Astrocyte of the hippocampus (primary cell): ENCODE data around the gene TNNT2.
A peak's percentile ranks its signal among the peaks of the same experiment; 100 is the strongest.

ENCODE experiments used
- DNase-seq: peaks from one replicate; pipeline ENCODE4 v3.0.0; 2011; ENCODE audit warnings: low read depth, low spot score

The TNNT2 gene

DNA sequence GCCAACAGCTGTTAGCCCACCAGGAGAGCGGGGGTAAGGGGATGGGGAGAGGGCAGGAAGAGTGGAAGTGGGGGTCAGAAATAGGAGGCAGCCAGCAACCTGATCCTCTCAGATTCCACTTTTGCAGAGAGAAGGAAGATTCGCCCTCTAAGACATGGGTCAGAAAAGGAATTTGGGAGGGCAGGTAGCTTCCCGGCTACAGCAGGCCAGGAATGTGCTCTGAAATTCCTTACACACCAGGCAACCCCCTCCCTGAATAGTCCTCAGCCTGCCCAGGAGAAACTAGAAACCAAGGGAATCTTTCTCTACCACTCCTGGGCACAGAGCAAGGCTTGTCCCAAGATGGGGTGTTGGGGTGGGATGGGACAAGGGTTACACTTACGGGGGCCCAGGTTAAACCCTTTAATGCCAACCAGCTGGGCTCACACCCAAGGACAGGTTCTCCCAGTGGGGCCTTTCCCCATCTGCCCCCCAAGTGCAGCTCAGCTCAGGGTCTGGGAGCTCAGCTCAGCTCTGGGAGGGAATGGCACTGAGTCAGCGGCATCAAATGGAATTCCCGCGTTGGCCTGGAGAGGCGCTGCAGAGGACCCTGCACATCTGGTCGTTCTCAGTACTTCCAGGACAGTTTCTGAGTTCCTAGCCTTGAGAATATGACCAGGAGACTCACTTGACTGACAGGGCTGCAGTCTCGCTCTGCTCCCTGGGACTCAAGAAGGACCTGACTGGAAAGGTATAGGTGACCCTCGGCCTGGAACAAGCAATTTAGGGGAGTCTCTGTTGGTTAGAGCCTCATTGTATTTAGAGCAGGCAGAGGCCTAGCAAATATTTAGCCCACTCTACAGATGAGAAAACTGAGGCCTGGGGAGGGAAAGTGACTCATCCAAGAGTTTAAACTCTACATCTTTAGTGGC, 761 bp downstream of the TNNT2 start:
- DNase-seq = peak; percentile 49

- DNase-seq = no peak
Measured at GRCh38 chr1:201376107-201376463, 1.4 kb downstream of the TNNT2 start.

GRCh38 chr1:201375169-201375568, 2.3 kb downstream of the TNNT2 start:
- DNase-seq = no peak

DNA sequence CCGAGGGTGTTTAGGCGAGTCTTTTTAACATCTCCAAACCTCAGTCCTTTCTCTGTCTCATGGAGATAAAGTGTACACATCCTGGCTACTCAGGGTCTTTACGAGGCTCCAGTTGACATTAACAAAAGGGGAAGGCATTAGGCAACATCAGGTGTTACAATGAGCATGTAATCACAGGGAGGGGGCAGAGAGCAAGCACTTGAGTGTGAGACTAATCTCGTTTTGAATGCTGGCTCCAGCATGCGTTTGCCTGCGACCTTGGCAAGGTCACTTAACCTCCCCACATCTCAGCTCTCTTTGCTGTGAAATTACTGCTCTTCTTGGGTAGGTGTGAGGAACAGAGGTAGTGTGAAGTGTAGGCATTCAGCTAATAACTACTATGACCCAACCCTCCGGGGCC, 3.1 kb downstream of the TNNT2 start:
- no peak for DNase-seq

DNA sequence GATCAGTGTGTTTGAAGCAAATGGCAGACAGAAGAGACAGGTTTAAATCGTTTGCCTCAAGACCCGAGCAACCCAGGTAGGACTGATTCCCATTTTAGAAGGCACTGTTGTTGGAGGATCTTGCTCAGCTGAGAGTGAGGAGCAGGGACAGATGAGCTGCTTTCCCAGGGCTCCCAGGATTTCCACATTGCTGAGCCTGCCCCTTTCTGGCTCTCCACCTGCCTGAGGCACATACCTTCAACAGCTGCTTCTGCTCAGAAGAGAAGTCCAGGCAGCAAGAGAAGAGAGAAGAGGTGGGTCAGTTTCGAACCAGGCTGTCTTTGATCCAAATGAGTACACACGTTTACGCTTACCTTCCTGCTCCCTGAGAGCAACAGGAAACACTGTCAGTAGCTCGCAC, 5.7 kb downstream of the TNNT2 start:
- DNase-seq = no peak

GRCh38 chr1:201371276-201371675, 6.2 kb downstream of the TNNT2 start:
- DNase-seq = no peak

- no peak for DNase-seq
Measured at GRCh38 chr1:201370500-201370899, 7.0 kb downstream of the TNNT2 start.

GRCh38 chr1:201369209-201369608, 8.3 kb downstream of the TNNT2 start:
- DNase-seq = no peak

DNA sequence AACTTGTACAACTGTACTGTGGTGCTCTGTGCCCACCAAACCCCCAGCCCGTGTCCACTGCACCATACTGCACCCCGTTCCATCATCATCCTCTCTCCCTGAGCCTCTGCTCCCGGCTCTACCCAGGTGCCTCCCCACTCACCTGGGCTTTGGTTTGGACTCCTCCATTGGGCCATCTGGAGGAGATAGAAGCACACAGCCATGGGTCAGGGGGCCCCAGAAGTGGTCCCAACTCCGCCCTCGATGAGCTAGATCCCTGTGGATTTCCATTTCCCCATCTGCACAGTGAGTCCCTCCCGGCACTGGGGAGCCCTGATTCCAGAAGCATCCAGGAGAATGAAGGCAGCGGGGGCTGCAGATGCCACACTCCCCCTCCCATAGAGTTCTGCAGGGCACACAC, 10.8 kb downstream of the TNNT2 start:
- DNase-seq = no peak

- DNase-seq = no peak
Measured at GRCh38 chr1:201365251-201365650, 12.2 kb downstream of the TNNT2 start.

- DNase-seq = no peak
Measured at GRCh38 chr1:201364808-201365105, 12.7 kb downstream of the TNNT2 start.

DNA sequence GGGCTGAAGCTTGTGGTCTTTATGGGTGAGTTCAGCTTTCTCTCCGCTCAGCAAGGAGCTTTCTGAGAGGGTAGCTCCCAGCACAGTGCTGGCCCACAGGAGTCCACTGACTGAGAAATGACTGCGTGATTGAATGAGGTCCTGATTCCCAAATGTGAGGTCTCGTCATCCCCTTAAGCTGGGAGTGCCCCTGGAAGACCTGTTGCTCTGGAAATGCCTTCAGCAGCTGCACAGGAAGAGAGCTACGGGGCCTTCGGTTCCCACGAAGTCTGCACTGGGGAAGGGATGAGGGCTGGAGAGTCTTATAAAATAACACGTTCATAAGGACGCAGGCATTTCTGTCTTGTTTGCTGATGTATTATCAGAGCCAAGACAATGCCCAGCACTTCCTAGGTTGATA, 14.0 kb downstream of the TNNT2 start:
- DNase-seq = no peak

GRCh38 chr1:201362906-201363305, 14.6 kb downstream of the TNNT2 start:
- no peak for DNase-seq

DNA sequence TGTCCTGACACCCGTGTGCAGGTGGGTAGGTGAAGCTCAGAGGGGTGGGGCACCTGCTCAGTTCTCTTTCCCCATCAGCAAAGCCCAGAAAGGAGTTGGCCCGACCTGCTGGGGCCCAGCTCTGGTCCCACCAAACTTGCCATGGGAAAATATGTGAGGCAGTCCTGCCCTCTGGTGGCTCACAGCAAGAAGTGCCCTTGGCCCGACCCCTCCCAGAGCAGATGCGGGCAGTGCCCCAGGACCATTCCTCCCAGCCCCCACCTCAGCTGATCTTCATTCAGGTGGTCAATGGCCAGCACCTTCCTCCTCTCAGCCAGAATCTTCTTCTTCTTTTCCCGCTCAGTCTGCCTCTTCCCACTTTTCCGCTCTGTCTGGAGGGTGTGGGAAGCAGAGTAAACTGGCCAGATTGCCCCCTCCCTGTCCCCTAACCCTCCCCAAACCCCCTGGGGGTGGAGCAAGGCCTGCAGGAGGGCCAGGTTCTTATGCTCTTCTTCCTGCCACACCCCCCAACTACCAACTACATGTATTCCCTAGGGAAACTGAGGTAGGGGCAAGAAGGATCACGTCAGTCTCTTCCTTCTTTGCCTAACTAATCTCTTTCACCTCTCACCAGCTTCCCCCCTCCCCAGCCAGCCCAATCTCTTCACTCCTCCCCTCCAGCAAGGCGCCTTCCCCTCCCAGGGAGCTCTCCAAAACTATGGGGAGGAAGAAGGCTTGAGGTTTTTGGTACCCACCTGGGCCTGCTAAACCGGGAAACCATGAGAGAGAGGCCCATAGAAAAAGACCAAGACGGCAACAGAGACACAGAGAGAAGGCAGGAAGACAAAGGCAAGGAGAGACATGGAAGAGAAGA, 15.6 kb downstream of the TNNT2 start:
- DNase-seq = peak; percentile 67

GRCh38 chr1:201360901-201361651, 16.4 kb downstream of the TNNT2 start:
- DNase-seq = no peak

GRCh38 chr1:201360486-201360885, 17.0 kb downstream of the TNNT2 start:
- no peak for DNase-seq

GRCh38 chr1:201359873-201360210, 17.6 kb downstream of the TNNT2 start:
- no peak for DNase-seq

DNA sequence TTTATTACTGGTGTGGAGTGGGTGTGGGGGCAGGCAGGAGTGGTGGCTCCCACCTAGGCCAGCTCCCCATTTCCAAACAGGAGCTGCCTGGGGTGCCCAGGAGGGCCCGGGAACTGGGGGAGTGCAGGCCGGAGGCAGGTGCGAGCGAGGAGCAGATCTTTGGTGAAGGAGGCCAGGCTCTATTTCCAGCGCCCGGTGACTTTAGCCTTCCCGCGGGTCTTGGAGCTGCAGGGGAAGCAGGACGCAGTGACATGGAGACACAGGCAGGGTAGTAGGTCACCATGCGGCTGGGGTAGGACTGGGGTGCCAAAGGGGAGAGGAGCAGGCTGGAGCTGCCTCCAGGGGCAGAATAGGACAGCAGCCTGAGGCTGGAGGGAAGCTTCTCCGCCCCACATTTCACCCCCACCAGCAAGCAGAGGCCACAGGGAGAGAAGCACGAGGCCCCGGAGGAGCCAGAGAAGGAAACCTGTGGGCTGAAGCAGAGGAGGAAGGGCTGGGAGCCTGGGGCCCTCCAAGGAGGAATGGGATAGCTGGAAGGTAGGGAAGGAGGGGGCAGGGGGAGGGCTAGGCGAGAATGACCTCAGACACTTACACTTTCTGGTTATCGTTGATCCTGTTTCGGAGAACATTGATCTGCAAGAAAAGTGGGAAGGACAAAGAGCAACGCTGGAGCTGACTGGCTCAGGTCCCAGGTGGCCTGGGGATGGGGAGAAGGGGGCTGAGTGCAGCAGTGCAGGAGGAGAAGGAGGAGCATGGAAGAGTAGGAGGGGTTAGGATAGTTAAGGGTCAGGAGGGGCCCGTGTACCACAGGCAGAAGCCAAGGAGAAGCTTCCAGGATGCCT, 18.2 kb downstream of the TNNT2 start:
- DNase-seq = no peak

GRCh38 chr1:201358596-201358995, 18.9 kb downstream of the TNNT2 start:
- peak; percentile 42 for DNase-seq

GRCh38 chr1:201357636-201358348, 19.7 kb downstream of the TNNT2 start:
- DNase-seq = no peak

- no peak for DNase-seq
Measured at GRCh38 chr1:201357211-201357610, 20.3 kb downstream of the TNNT2 start.
